NCI-H1048 (cell line): Measurements from ENCODE around the gene KCNQ1.

Source experiments
- DNase-seq: peaks from one replicate; lab custom pipeline; 2025; lab: John Stamatoyannopoulos, UW

Gene KCNQ1

GRCh38 chr11:2581931-2582350 lies 137.1 kb downstream of the KCNQ1 start:
- no peak for DNase-seq

GRCh38 chr11:2582351-2582945 lies 137.6 kb downstream of the KCNQ1 start:
- DNase-seq, result no peak

- DNase-seq, result no peak
These were observed 138.3 kb downstream of the KCNQ1 start for GRCh38 chr11:2582946-2583604.

- DNase-seq, result no peak
These were observed 138.8 kb downstream of the KCNQ1 start for GRCh38 chr11:2583605-2583958.

GRCh38 chr11:2584434-2584811 lies 139.6 kb downstream of the KCNQ1 start:
- DNase-seq, result no peak

- DNase-seq, result no peak
These were observed 140.2 kb downstream of the KCNQ1 start for GRCh38 chr11:2584812-2585565.

GRCh38 chr11:2585566-2586086 lies 140.8 kb downstream of the KCNQ1 start:
- no peak for DNase-seq

GRCh38 chr11:2586087-2586792 lies 141.4 kb downstream of the KCNQ1 start:
- no peak for DNase-seq

- no peak for DNase-seq
These were observed 142.0 kb downstream of the KCNQ1 start for GRCh38 chr11:2586793-2587131.

GRCh38 chr11:2587132-2587930 lies 142.5 kb downstream of the KCNQ1 start:
- no peak for DNase-seq

- no peak for DNase-seq
These were observed 143.4 kb downstream of the KCNQ1 start for GRCh38 chr11:2587976-2588748.

GRCh38 chr11:2588809-2589537 lies 144.2 kb downstream of the KCNQ1 start:
- DNase-seq, result no peak

- no peak for DNase-seq
These were observed 144.7 kb downstream of the KCNQ1 start for GRCh38 chr11:2589538-2589934.

- no peak for DNase-seq
These were observed 145.5 kb downstream of the KCNQ1 start for GRCh38 chr11:2590131-2590964.

GRCh38 chr11:2590965-2591754 lies 146.4 kb downstream of the KCNQ1 start:
- DNase-seq, result no peak

GRCh38 chr11:2591805-2592204 lies 147.0 kb downstream of the KCNQ1 start:
- DNase-seq, result no peak

GRCh38 chr11:2592559-2593392 lies 148.0 kb downstream of the KCNQ1 start:
- DNase-seq, result no peak
